SK-MEL-5 (cell line): Measurements from ENCODE around the gene ARHGEF33. TPM values are rescaled to one million over a fixed set of nuclear protein-coding genes. Genes with fewer than 3 reads are reported as not detected.

Experiments
- DNase-seq: peaks from one replicate; pipeline ENCODE4 v3.0.0-alpha.2; 2016; ENCODE audit warnings: low read depth, low spot score
- in situ Hi-C: cut with HindIII; loops from 2 replicates; pipeline ENCODE4 v1.10.0; 2016; ENCODE audit warnings: low sequenced_read_pairs, high pct_unique_total_duplicates, low pct_unique_long_range_greater_than_20kb
- total RNA-seq: library from RNA; depleted of rRNA; stranded (reverse); fragments of >200 nt; shearing (Covaris generic); gene quantifications from 2 replicates; pipeline ENCODE4 v1.2.3, GENCODE V29; 2014

ARHGEF33 gene
- total RNA-seq, 1 experiment from 2014 or later: not detected

- no peak for DNase-seq
- in situ Hi-C loops: no loop called here
These were observed 91.5 kb downstream of the ARHGEF33 start for GRCh38 chr2:38981003-38981669.

- in situ Hi-C loops: no loop called here
- no peak for DNase-seq
These were observed 92.1 kb downstream of the ARHGEF33 start for GRCh38 chr2:38981670-38982357.

- DNase-seq: no peak
- in situ Hi-C loops: no loop called here
These were observed 92.8 kb downstream of the ARHGEF33 start for GRCh38 chr2:38982498-38982897.

- DNase-seq: no peak
- in situ Hi-C loops: no loop called here
These were observed 99.0 kb downstream of the ARHGEF33 start for GRCh38 chr2:38988716-38989115.

- in situ Hi-C loops: no loop called here
- DNase-seq: peak; percentile 95
These were observed 102.2 kb downstream of the ARHGEF33 start for GRCh38 chr2:38991899-38992298.

GRCh38 chr2:38997781-38998180 lies 108.1 kb downstream of the ARHGEF33 start:
- DNase-seq: peak; percentile 27
- in situ Hi-C loops: no loop called here

- in situ Hi-C loops: no loop called here
- peak; percentile 100 for DNase-seq
These were observed 110.9 kb downstream of the ARHGEF33 start for GRCh38 chr2:39000552-39000951.

GRCh38 chr2:39007875-39008504 lies 118.3 kb downstream of the ARHGEF33 start:
- in situ Hi-C loops: no loop called here
- no peak for DNase-seq

- no peak for DNase-seq
- in situ Hi-C loops: no loop called here
These were observed 119.0 kb downstream of the ARHGEF33 start for GRCh38 chr2:39008665-39009064.

GRCh38 chr2:39013871-39014270 lies 124.2 kb downstream of the ARHGEF33 start:
- DNase-seq: no peak
- in situ Hi-C loops: no loop called here

GRCh38 chr2:39015424-39015823 lies 125.7 kb downstream of the ARHGEF33 start:
- DNase-seq: peak; percentile 35
- in situ Hi-C loops: no loop called here

- no peak for DNase-seq
- in situ Hi-C loops: no loop called here
These were observed 127.7 kb downstream of the ARHGEF33 start for GRCh38 chr2:39017334-39017733.

- in situ Hi-C loops: no loop called here
- DNase-seq: peak; percentile 43
These were observed 129.0 kb downstream of the ARHGEF33 start for GRCh38 chr2:39018638-39019037.

GRCh38 chr2:39020383-39020782 lies 130.7 kb downstream of the ARHGEF33 start:
- in situ Hi-C loops: no loop called here
- no peak for DNase-seq

GRCh38 chr2:39022642-39023235 lies 133.1 kb downstream of the ARHGEF33 start:
- in situ Hi-C loops: no loop called here
- DNase-seq: no peak

- DNase-seq: no peak
- in situ Hi-C loops: no loop called here
These were observed 134.0 kb downstream of the ARHGEF33 start for GRCh38 chr2:39023649-39024048.

GRCh38 chr2:39024833-39025232 lies 135.2 kb downstream of the ARHGEF33 start:
- no peak for DNase-seq
- in situ Hi-C loops: no loop called here
